Measurements from ENCODE around the gene ST8SIA6. TPM values are rescaled to one million over a fixed set of nuclear protein-coding genes. Genes with fewer than 3 reads are reported as not detected.

The ST8SIA6 gene
- total RNA-seq, 2 experiments from 2014 or later, result not detected

DNA sequence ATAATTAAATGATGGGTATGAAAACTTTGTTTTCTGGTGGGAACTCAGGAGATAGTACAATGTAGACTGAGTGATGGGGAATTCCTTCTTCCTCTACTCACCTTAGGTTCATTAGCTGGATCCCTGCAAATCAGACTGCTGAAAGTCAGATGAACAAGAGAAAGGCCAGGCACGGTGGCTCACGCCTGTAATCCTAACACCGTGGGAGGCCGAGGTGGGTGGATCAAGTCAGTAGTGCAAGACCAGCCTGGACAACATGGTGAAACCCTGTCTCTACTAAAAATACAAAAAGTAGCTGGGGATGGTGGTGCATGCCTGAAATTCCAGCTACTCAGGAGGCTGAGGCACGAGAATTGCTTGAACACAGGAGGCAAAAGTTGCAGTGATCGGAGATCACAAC lies 28.7 kb upstream of the ST8SIA6 start:
- intact Hi-C loops (cut with micrococcal nuclease; ENCODE audit: unreplicated experiment), result no loop called here
- H3K4me1 ChIP-seq (ENCODE audit: insufficient read depth, low read length, poor library complexity, severe bottlenecking), result no peaks in the 10 kb centered on the region
- ChIA-PET POLR2A (no interaction called here), CTCF (ENCODE audit: unreplicated experiment) (no interaction called here)
- no peaks in the 10 kb centered on the region for H3K36me3 ChIP-seq (ENCODE audit: insufficient read depth, low read length)
- no peak overlapping the region for H3K4me2 ChIP-seq (ENCODE audit: low read length)
- H3K79me2 ChIP-seq (ENCODE audit: insufficient read depth, low read depth, low read length), result no peaks in the 10 kb centered on the region
- H3K9me2 ChIP-seq (ENCODE audit: insufficient read depth, low read length), result no peaks in the 10 kb centered on the region
- no TSS peak for BruUV-seq (replicated peaks)
- TF ChIP-seq, protein P1, sequence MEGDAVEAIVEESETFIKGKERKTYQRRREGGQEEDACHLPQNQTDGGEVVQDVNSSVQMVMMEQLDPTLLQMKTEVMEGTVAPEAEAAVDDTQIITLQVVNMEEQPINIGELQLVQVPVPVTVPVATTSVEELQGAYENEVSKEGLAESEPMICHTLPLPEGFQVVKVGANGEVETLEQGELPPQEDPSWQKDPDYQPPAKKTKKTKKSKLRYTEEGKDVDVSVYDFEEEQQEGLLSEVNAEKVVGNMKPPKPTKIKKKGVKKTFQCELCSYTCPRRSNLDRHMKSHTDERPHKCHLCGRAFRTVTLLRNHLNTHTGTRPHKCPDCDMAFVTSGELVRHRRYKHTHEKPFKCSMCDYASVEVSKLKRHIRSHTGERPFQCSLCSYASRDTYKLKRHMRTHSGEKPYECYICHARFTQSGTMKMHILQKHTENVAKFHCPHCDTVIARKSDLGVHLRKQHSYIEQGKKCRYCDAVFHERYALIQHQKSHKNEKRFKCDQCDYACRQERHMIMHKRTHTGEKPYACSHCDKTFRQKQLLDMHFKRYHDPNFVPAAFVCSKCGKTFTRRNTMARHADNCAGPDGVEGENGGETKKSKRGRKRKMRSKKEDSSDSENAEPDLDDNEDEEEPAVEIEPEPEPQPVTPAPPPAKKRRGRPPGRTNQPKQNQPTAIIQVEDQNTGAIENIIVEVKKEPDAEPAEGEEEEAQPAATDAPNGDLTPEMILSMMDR (conservative IDR thresholded peaks at IDR 0.05; ENCODE audit: low read length), result no peak
- no peak for TF ChIP-seq EZH2phosphoT487 (IDR thresholded peaks at IDR 0.05; ENCODE audit: borderline replicate concordance, low read depth, low read length)
- H3K4me3 ChIP-seq (ENCODE audit: low read depth, low read length, poor library complexity, severe bottlenecking), result no peak overlapping the region
- H4K20me1 ChIP-seq (ENCODE audit: insufficient read depth, low read length), result no peaks in the 10 kb centered on the region
- H3K9me3 ChIP-seq (ENCODE audit: low read length), result no peaks in the 10 kb centered on the region
- no peak for DNase-seq (ENCODE audit: low spot score)
- no peak overlapping the region for H2AFZ ChIP-seq (ENCODE audit: low read length)
- no peak overlapping the region for H3K27ac ChIP-seq (ENCODE audit: low read depth, low read length, poor library complexity, severe bottlenecking)

GRCh38 chr10:17479822-17480221 lies 25.4 kb upstream of the ST8SIA6 start:
- H3K27ac ChIP-seq (ENCODE audit: low read depth, low read length, poor library complexity, severe bottlenecking), result no peak overlapping the region
- CTCF ChIA-PET (ENCODE audit: unreplicated experiment), result no interaction called here
- no TSS peak for BruUV-seq (replicated peaks)

DNA sequence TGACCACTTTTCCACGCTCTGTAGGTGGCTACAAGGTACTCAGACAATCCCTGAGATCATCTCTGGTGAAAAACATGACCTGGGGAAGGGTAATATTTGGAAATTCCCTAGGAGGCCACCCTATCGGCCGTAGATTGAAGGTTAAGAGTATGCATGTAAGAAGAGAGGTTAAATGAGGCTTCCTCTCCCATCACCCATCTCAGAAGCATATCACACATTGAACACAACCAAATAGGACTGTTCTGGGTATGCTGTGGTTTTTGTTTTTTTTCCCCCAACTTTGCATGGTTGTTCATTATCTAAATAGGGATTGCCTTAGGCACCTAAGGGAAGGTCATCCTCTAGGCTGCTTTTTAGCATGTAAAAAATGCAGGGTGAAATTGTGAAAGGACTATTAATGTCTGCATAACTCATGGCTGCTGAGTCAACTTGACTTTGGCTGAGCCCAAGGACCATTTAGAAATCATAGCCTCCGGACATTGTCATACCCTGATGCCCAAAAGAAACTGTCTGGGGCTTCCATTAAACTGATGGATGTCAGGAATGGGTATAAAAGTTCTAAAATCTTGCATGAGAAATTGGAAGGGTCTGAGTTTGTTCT lies 24.7 kb upstream of the ST8SIA6 start:
- no peak overlapping the region for H3K4me2 ChIP-seq (ENCODE audit: low read length)
- POLR2A ChIA-PET, result no interaction called here
- H3K4me3 ChIP-seq (ENCODE audit: low read depth, low read length, poor library complexity, severe bottlenecking), result no peak overlapping the region
- no peaks in the 10 kb centered on the region for H3K79me2 ChIP-seq (ENCODE audit: insufficient read depth, low read depth, low read length)
- no peaks in the 10 kb centered on the region for H4K20me1 ChIP-seq (ENCODE audit: insufficient read depth, low read length)
- no peak for TF ChIP-seq EZH2phosphoT487 (IDR thresholded peaks at IDR 0.05; ENCODE audit: borderline replicate concordance, low read depth, low read length)
- TF ChIP-seq, protein P1 (conservative IDR thresholded peaks at IDR 0.05; ENCODE audit: low read length), result no peak
- no peaks in the 10 kb centered on the region for H3K9me3 ChIP-seq (ENCODE audit: low read length)
- no peak overlapping the region for H3K27ac ChIP-seq (ENCODE audit: low read depth, low read length, poor library complexity, severe bottlenecking)
- intact Hi-C loops (cut with micrococcal nuclease; ENCODE audit: unreplicated experiment), result no loop called here
- BruUV-seq (replicated peaks), result no TSS peak
- H3K4me1 ChIP-seq (ENCODE audit: insufficient read depth, low read length, poor library complexity, severe bottlenecking), result no peaks in the 10 kb centered on the region
- H3K9me2 ChIP-seq (ENCODE audit: insufficient read depth, low read length), result no peaks in the 10 kb centered on the region
- no peak for DNase-seq (ENCODE audit: low spot score)
- CTCF ChIA-PET (ENCODE audit: unreplicated experiment), result no interaction called here
- no peak overlapping the region for H2AFZ ChIP-seq (ENCODE audit: low read length)
- H3K36me3 ChIP-seq (ENCODE audit: insufficient read depth, low read length), result no peaks in the 10 kb centered on the region

More at GRCh38 chr10:17479822-17480221, 25.4 kb upstream of the ST8SIA6 start:
- no peaks in the 10 kb centered on the region for H3K9me3 ChIP-seq (ENCODE audit: low read length)
- no peaks in the 10 kb centered on the region for H3K36me3 ChIP-seq (ENCODE audit: insufficient read depth, low read length)
- DNase-seq (ENCODE audit: low spot score), result no peak
- no peak overlapping the region for H2AFZ ChIP-seq (ENCODE audit: low read length)
- no peak overlapping the region for H3K4me2 ChIP-seq (ENCODE audit: low read length)
- H3K4me3 ChIP-seq (ENCODE audit: low read depth, low read length, poor library complexity, severe bottlenecking), result no peak overlapping the region
- no peaks in the 10 kb centered on the region for H3K9me2 ChIP-seq (ENCODE audit: insufficient read depth, low read length)
- H4K20me1 ChIP-seq (ENCODE audit: insufficient read depth, low read length), result no peaks in the 10 kb centered on the region
- POLR2A ChIA-PET, result interaction anchor here (0.6 kb wide), 1 partner anchor 192 kb away, joined by 3 read pairs; no protein-coding TSS in a partner anchor
- no peaks in the 10 kb centered on the region for H3K4me1 ChIP-seq (ENCODE audit: insufficient read depth, low read length, poor library complexity, severe bottlenecking)
- H3K79me2 ChIP-seq (ENCODE audit: insufficient read depth, low read depth, low read length), result no peaks in the 10 kb centered on the region
- TF ChIP-seq, protein P1 (conservative IDR thresholded peaks at IDR 0.05; ENCODE audit: low read length), result no peak
- no peak for TF ChIP-seq EZH2phosphoT487 (IDR thresholded peaks at IDR 0.05; ENCODE audit: borderline replicate concordance, low read depth, low read length)
- intact Hi-C loops (cut with micrococcal nuclease; ENCODE audit: unreplicated experiment), result no loop called here
